Prostate gland (tissue), 2 donors: ENCODE measurements around the gene CLIP4. TPM values are rescaled to one million over a fixed set of nuclear protein-coding genes. Genes with fewer than 3 reads are reported as not detected.

ENCODE experiments used
- DNase-seq: peaks from one replicate; pipeline ENCODE4 v3.0.0-alpha.2; 2019; ENCODE audit warnings: low spot score
- H3K27ac ChIP-seq, 2 donors: fragments of 200-600 bp; sonication (generic); 2 replicates each; pipeline ENCODE4 v1.5.1; 2017 to 2019
- H3K27me3 ChIP-seq: fragments of 200-600 bp; sonication (generic); replicated peaks from 2 replicates; pipeline ENCODE4 v1.5.1; 2019; ENCODE audit not compliant: insufficient read depth
- H3K36me3 ChIP-seq, 2 donors: fragments of 200-600 bp; sonication (generic); 1 replicate in 1 of 2; 2 replicates in 1 of 2; pipeline versions ENCODE4 v1.5.1 to v1.8.1; 2017 to 2019
- H3K4me1 ChIP-seq: fragments of 200-600 bp; sonication (generic); replicated peaks from 2 replicates; pipeline ENCODE4 v1.5.1; 2019
- H3K4me3 ChIP-seq, 2 donors: fragments of 200-600 bp; sonication (generic); 2 replicates each; pipeline ENCODE4 v1.5.1; 2017 to 2019
- H3K9me3 ChIP-seq: fragments of 200-600 bp; sonication (generic); 2 replicates; pipeline ENCODE4 v1.5.1; 2017
- CTCF ChIP-seq, 4 experiments: fragments of 200-600 bp in 2 of 4; fragments of 450-650 bp in 2 of 4; sonication (generic) in 2 of 4; IDR thresholded peaks; 1 replicate in 3 of 4; 2 replicates in 1 of 4; pipeline ENCODE4 v1.5.1; 2016 to 2019; ENCODE audit warnings: antibody characterized with exemption in 4 of 4, mild to moderate bottlenecking in 2 of 4, moderate library complexity in 2 of 4
- POLR2A ChIP-seq: fragments of 450-650 bp; IDR thresholded peaks from one replicate; pipeline ENCODE4 v1.6.1; 2016; ENCODE audit warnings: antibody characterized with exemption, mild to moderate bottlenecking
- POLR2AphosphoS5 ChIP-seq: sonication (generic); formaldehyde crosslinking; IDR thresholded peaks from one replicate; pipeline ENCODE4 v1.6.1; 2017; ENCODE audit warnings: antibody characterized with exemption
- WGBS: methylation state at CpG from one replicate; pipeline ENCODE4 v1.1.5; 2018; 5-methylcytosine and 5-hydroxymethylcytosine counted together
- intact Hi-C: fragments of 100-400 bp; cut with DNase I; formaldehyde crosslinking; loops from one replicate; pipeline ENCODE4 v1.14.2; 2022
- total RNA-seq, 2 donors: library from RNA; depleted of rRNA; stranded (reverse); fragments of >200 nt; gene quantifications; one replicate each; pipeline ENCODE4 v1.1.0, GENCODE V29; 2016

The CLIP4 gene
- total RNA-seq, 2 donors from 2014 or later, result 26.1 to 30.3 TPM

- TF ChIP-seq POLR2AphosphoS5 (no peak), POLR2A (no peak), CTCF (IDR thresholded peaks at IDR 0.05) (no peak)
- intact Hi-C loops, result no loop called here
Measured at GRCh38 chr2:29182334-29182733, 67.1 kb downstream of the CLIP4 start.

GRCh38 chr2:29182920-29183319, 67.7 kb downstream of the CLIP4 start:
- H3K27me3 ChIP-seq, result no peaks in the 10 kb centered on the region
- DNase-seq, result no peak
- H3K9me3 ChIP-seq, result no peaks in the 10 kb centered on the region
- no peaks in the 10 kb centered on the region for H3K4me1 ChIP-seq
- no peak overlapping the region for H3K4me3 ChIP-seq
- H3K36me3 ChIP-seq, result no peaks in the 10 kb centered on the region
- no peak for TF ChIP-seq POLR2A
- TF ChIP-seq POLR2AphosphoS5, result no peak
- TF ChIP-seq CTCF (IDR thresholded peaks at IDR 0.05), result no peak
- H3K27ac ChIP-seq, result no peak overlapping the region
- intact Hi-C loops, result no loop called here

More at GRCh38 chr2:29182334-29182733, 67.1 kb downstream of the CLIP4 start:
- Histone ChIP-seq H3K4me3 (no peak overlapping the region), H3K27ac (no peak overlapping the region), H3K36me3 (no peaks in the 10 kb centered on the region), H3K9me3 (no peaks in the 10 kb centered on the region), H3K27me3 (no peaks in the 10 kb centered on the region), H3K4me1 (no peaks in the 10 kb centered on the region)
- 71% methylated on average over 1 of the region's 1 CpG for WGBS
- DNase-seq, result no peak

GRCh38 chr2:29184531-29184930, 69.3 kb downstream of the CLIP4 start:
- intact Hi-C loops, result no loop called here
- H3K4me1 ChIP-seq, result no peaks in the 10 kb centered on the region
- no peak overlapping the region for H3K27ac ChIP-seq
- H3K4me3 ChIP-seq, result no peak overlapping the region
- H3K36me3 ChIP-seq, result no peaks in the 10 kb centered on the region
- DNase-seq, result no peak
- TF ChIP-seq CTCF (IDR thresholded peaks at IDR 0.05) (no peak), POLR2A (no peak), POLR2AphosphoS5 (no peak)
- H3K9me3 ChIP-seq, result no peaks in the 10 kb centered on the region
- 94% methylated on average over 6 of the region's 6 CpGs for WGBS
- no peaks in the 10 kb centered on the region for H3K27me3 ChIP-seq

GRCh38 chr2:29186817-29187216, 71.6 kb downstream of the CLIP4 start:
- Histone ChIP-seq H3K27ac (no peak overlapping the region), H3K4me1 (no peaks in the 10 kb centered on the region), H3K4me3 (no peak overlapping the region), H3K9me3 (no peaks in the 10 kb centered on the region), H3K27me3 (no peaks in the 10 kb centered on the region), H3K36me3 (no peaks in the 10 kb centered on the region)
- DNase-seq, result no peak
- TF ChIP-seq CTCF (IDR thresholded peaks at IDR 0.05) (no peak), POLR2AphosphoS5 (no peak), POLR2A (no peak)
- WGBS, result 93% methylated on average over 1 of the region's 1 CpG
- intact Hi-C loops, result no loop called here

- Histone ChIP-seq H3K4me3 (no peak overlapping the region), H3K4me1 (no peaks in the 10 kb centered on the region), H3K9me3 (no peaks in the 10 kb centered on the region), H3K27me3 (no peaks in the 10 kb centered on the region), H3K27ac (no peak overlapping the region), H3K36me3 (no peaks in the 10 kb centered on the region)
- 69% methylated on average over 2 of the region's 2 CpGs for WGBS
- intact Hi-C loops, result no loop called here
- no peak for DNase-seq
- TF ChIP-seq POLR2AphosphoS5, result no peak
- no peak for TF ChIP-seq CTCF (IDR thresholded peaks at IDR 0.05)
- TF ChIP-seq POLR2A, result no peak
Measured at GRCh38 chr2:29187926-29188325, 72.7 kb downstream of the CLIP4 start.
